Thyroid gland (tissue), 4 donors: ENCODE data around the gene SLC22A3. TPM values are rescaled to one million over a fixed set of nuclear protein-coding genes. Genes with fewer than 3 reads are reported as not detected.

Source experiments
- DNase-seq, 2 donors: peaks; one replicate each; pipeline ENCODE4 v3.0.0-alpha.2; 2019
- H3K27ac ChIP-seq, 3 donors: fragments of 200-600 bp; sonication (generic); 1 replicate in 2 of 3; 2 replicates in 1 of 3; pipeline ENCODE4 v1.5.1; 2016 to 2019; ENCODE audit warnings: mild to moderate bottlenecking in 1 of 3, moderate library complexity in 1 of 3
- H3K27me3 ChIP-seq: fragments of 200-600 bp; sonication (generic); one replicate; pipeline ENCODE4 v1.5.1; 2019
- H3K36me3 ChIP-seq, 2 donors: fragments of 200-600 bp; sonication (generic); one replicate each; pipeline ENCODE4 v1.5.1; 2016 to 2019
- H3K4me1 ChIP-seq, 2 donors: fragments of 200-600 bp; sonication (generic); one replicate each; pipeline ENCODE4 v1.5.1; 2017 to 2019
- H3K4me3 ChIP-seq, 3 donors: fragments of 200-600 bp; sonication (generic); replicated peaks in 1 of 3; 1 replicate in 2 of 3; 2 replicates in 1 of 3; pipeline ENCODE4 v1.5.1; 2016; ENCODE audit warnings: mild to moderate bottlenecking in 1 of 3
- H3K9me3 ChIP-seq: fragments of 200-600 bp; sonication (generic); one replicate; pipeline ENCODE4 v1.5.1; 2017
- POLR2A ChIP-seq, 2 donors: fragments of 450-650 bp; IDR thresholded peaks; one replicate each; pipeline ENCODE4 v1.6.1; 2017; ENCODE audit warnings: antibody characterized with exemption in 2 of 2, mild to moderate bottlenecking in 2 of 2, moderate library complexity in 1 of 2
- WGBS, 2 donors: methylation state at CpG; one replicate each; pipeline ENCODE4 v1.1.5; 2017; 5-methylcytosine and 5-hydroxymethylcytosine counted together
- intact Hi-C: fragments of 100-400 bp; cut with DNase I; formaldehyde crosslinking; loops from one replicate; pipeline ENCODE4 v1.15.1; 2023
- total RNA-seq, 4 donors: library from RNA; depleted of rRNA; stranded (reverse); fragments of >200 nt; gene quantifications; one replicate each; pipeline ENCODE4 v1.2.3, GENCODE V29; 2016
- TF ChIP-seq, protein P1 (sequence below), 6 experiments: fragments of 200-600 bp in 3 of 6; fragments of 450-650 bp in 3 of 6; sonication (generic) in 3 of 6; IDR thresholded peaks; one replicate each; pipeline ENCODE4 v1.5.1; 2016 to 2019; ENCODE audit warnings: antibody characterized with exemption in 6 of 6, mild to moderate bottlenecking in 2 of 6, inconsistent platforms in 1 of 6, moderate library complexity in 1 of 6

Gene SLC22A3
- total RNA-seq, 4 donors from 2014 or later = 0.67 to 3.9 (median 2.5) TPM

DNA sequence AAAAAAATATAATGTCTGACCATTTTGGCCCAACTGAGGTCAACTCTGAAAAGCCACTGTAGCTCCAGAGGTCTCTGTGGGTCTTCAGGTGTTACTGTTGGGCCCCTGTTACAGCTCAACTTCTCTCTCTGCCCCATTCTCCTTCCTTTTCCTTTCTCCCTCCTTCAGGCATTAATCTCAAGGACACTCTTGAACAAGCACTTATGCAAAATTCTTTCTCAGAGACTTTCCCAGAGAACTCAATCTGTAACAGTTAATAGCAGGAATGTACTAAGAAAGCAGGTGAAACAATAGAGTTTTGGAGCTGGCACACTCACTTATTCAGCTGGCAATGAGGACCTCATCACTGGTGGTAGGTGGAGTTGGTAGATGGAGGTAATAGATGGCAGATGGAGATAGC is 31.9 kb upstream of the SLC22A3 start:
- H3K9me3 ChIP-seq = no peaks in the 10 kb centered on the region
- H3K27ac ChIP-seq = no peak overlapping the region
- TF ChIP-seq, protein P1, sequence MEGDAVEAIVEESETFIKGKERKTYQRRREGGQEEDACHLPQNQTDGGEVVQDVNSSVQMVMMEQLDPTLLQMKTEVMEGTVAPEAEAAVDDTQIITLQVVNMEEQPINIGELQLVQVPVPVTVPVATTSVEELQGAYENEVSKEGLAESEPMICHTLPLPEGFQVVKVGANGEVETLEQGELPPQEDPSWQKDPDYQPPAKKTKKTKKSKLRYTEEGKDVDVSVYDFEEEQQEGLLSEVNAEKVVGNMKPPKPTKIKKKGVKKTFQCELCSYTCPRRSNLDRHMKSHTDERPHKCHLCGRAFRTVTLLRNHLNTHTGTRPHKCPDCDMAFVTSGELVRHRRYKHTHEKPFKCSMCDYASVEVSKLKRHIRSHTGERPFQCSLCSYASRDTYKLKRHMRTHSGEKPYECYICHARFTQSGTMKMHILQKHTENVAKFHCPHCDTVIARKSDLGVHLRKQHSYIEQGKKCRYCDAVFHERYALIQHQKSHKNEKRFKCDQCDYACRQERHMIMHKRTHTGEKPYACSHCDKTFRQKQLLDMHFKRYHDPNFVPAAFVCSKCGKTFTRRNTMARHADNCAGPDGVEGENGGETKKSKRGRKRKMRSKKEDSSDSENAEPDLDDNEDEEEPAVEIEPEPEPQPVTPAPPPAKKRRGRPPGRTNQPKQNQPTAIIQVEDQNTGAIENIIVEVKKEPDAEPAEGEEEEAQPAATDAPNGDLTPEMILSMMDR (IDR thresholded peaks at IDR 0.05) = no peak
- TF ChIP-seq POLR2A (IDR thresholded peaks at IDR 0.05) = no peak
- H3K27me3 ChIP-seq = no peaks in the 10 kb centered on the region
- no peak for DNase-seq
- no peaks in the 10 kb centered on the region for H3K36me3 ChIP-seq
- H3K4me3 ChIP-seq = no peak overlapping the region
- H3K4me1 ChIP-seq = no peaks in the 10 kb centered on the region
- intact Hi-C loops = no loop called here

DNA sequence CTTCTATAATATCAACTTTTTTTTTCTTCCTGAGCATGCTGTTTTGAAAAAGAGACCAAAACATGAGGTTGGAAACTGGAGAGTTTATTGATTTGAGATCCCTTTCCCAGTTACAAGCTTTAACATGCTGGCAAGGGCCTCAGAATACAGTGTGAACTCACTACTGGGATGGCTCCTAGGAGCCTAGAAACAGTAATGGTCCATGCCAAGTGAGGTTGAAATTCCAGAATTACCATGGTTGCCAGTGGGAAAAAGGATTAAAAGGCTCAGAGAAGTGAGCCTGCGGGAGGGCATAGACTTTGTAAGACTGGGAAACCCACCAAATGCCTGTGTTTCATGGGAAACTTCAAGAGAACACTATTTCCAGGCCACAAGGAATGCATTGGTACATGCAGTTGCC is 28.9 kb upstream of the SLC22A3 start:
- no peak for DNase-seq
- H3K27ac ChIP-seq = no peak overlapping the region
- intact Hi-C loops = no loop called here
- H3K36me3 ChIP-seq = no peaks in the 10 kb centered on the region
- no peaks in the 10 kb centered on the region for H3K27me3 ChIP-seq
- no peaks in the 10 kb centered on the region for H3K4me1 ChIP-seq
- no peaks in the 10 kb centered on the region for H3K9me3 ChIP-seq
- WGBS, 2 donors = 74 to 93% methylated on average over 1 of the region's 1 CpG
- no peak for TF ChIP-seq POLR2A (IDR thresholded peaks at IDR 0.05)
- TF ChIP-seq, protein P1 (IDR thresholded peaks at IDR 0.05) = no peak
- no peak overlapping the region for H3K4me3 ChIP-seq

DNA sequence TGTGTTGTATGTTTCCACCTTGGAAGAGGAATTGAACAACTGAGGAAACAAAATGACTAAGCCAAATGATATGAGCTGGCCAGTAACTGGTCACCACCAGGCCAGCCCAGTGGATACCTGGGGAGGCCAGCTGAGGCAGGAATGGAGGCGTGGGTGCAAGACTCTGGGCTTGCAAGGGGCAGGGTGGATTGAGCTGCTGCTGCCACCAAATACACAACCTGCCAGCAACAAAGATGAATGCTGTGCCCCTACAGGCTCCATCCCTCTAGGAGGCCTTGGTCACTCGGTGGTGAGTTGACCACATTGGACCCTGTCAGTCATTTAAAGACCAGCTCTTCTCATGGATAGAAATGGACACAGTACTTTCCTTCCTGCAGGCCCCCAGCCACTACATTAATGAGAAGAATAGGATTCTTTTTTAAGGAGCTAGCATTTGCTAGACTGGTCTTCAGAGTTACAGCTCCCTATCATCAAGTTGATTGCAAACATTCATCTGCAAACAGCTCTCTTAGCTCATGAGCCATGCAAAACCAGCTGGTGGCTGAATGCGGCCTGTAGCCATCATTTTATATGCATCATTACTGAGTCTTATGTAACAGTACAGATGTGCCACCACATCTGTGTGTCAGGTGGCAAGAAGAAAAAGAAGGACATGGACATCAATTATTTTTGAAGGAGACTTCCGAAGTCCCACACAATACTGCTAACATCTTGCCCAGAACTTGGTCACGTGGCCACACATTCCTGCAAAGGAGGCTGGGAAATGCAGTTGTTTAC is 26.3 kb upstream of the SLC22A3 start:
- no peak overlapping the region for H3K27ac ChIP-seq
- H3K36me3 ChIP-seq = no peaks in the 10 kb centered on the region
- 79 to 94% methylated on average over 5 of the region's 5 CpGs for WGBS, 2 donors
- DNase-seq = no peak
- no peaks in the 10 kb centered on the region for H3K9me3 ChIP-seq
- TF ChIP-seq POLR2A (IDR thresholded peaks at IDR 0.05) = no peak
- TF ChIP-seq, protein P1 (IDR thresholded peaks at IDR 0.05) = no peak
- H3K27me3 ChIP-seq = no peaks in the 10 kb centered on the region
- intact Hi-C loops = no loop called here
- no peaks in the 10 kb centered on the region for H3K4me1 ChIP-seq
- H3K4me3 ChIP-seq = no peak overlapping the region

DNA sequence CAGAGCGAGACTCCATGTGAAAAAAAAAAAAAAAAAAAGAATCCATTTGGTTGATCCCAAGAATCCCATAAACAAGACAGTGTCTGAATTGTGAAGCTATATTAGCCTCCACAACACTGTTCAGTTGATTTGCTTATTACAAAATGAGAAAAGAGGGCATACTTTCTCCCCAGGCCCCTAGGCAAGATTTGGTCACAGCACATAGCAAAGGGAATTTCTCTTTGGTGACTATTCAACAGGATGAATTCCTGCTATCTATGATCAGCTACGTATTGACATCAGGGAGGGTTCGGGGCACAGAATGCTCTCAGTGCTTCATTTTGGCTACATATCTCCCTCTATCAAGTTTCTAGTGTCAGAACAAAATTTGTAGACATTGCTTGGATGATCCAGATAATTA is 20.2 kb upstream of the SLC22A3 start:
- H3K9me3 ChIP-seq = no peaks in the 10 kb centered on the region
- intact Hi-C loops = no loop called here
- TF ChIP-seq POLR2A (IDR thresholded peaks at IDR 0.05) = no peak
- TF ChIP-seq, protein P1 (IDR thresholded peaks at IDR 0.05) = no peak
- no peaks in the 10 kb centered on the region for H3K27me3 ChIP-seq
- no peak overlapping the region for H3K4me3 ChIP-seq
- no peaks in the 10 kb centered on the region for H3K4me1 ChIP-seq
- H3K27ac ChIP-seq = no peak overlapping the region
- no peak for DNase-seq
- H3K36me3 ChIP-seq = no peaks in the 10 kb centered on the region
- 84 to 91% methylated on average over 3 of the region's 3 CpGs for WGBS, 2 donors

DNA sequence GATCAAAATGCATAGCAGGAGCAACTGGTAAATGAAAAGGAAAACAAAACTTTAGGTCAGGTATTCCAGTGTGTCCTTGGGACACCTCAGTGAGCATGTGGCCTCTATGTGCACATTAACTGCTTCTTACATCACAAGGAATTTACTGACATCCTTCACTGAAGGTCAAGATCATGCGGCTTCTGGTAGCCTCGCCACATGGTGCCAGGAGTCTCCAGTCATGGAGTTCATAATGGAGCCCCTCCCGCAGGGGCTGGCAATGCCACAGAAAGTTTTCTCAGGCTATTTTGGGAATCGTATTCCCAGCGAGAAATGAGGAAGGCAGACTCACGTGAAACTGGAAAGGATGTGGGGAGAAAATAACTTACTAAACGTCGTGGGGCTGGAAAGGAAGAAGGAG is 19.7 kb upstream of the SLC22A3 start:
- no peak for DNase-seq

More for the DNA sequence above, 19.7 kb upstream of the SLC22A3 start:
- Histone ChIP-seq H3K27ac (no peak overlapping the region), H3K27me3 (no peaks in the 10 kb centered on the region), H3K9me3 (no peaks in the 10 kb centered on the region), H3K4me1 (no peaks in the 10 kb centered on the region), H3K36me3 (no peaks in the 10 kb centered on the region), H3K4me3 (no peak overlapping the region)
- intact Hi-C loops = no loop called here
- TF ChIP-seq, protein P1 (IDR thresholded peaks at IDR 0.05) = no peak
- TF ChIP-seq POLR2A (IDR thresholded peaks at IDR 0.05) = no peak
- 85% methylated on average over 8 of the region's 8 CpGs for WGBS, 2 donors
